H1 (cell line): Measurements from ENCODE around the gene FLT1. TPM values are rescaled to one million over a fixed set of nuclear protein-coding genes. Genes with fewer than 3 reads are reported as not detected.

Experiments
- CTCF ChIA-PET: fragments of 300-600 bp; sonication (Branson Sonifier 250); formaldehyde crosslinking; loops from one replicate; lab custom pipeline; 2021; ENCODE audit not compliant: partially characterized antibody; lab: Charles Lee
- POLR2A ChIA-PET: fragments of 300-600 bp; sonication (Branson Sonifier 250); formaldehyde crosslinking; loops from one replicate; lab custom pipeline; 2021; ENCODE audit warnings: inconsistent platforms; ENCODE audit not compliant: partially characterized antibody; lab: Charles Lee
- DNase-seq, 2 experiments: peaks; one replicate each; pipeline versions ENCODE4 v3.0.0 to v3.0.0-alpha.2; 2010 to 2022; ENCODE audit warnings: low spot score in 2 of 2, low read depth in 1 of 2, mixed read lengths in 1 of 2
- FAIRE-seq: peaks from 2 replicates; lab custom pipeline; 2011; peaks lifted over from hg19 to GRCh38; lab: Jason Lieb, UNC
- H2AFZ ChIP-seq: 2 replicates; pipeline ENCODE4 v1.8.1; 2012; ENCODE audit warnings: low read length, inconsistent platforms
- H2AK5ac ChIP-seq: 2 replicates; pipeline ENCODE4 v1.6.1; 2013; ENCODE audit warnings: low read depth, low read length
- H2BK120ac ChIP-seq: replicated peaks from 2 replicates; pipeline ENCODE3; 2013; ENCODE audit warnings: low read depth, low read length, inconsistent platforms
- H2BK12ac ChIP-seq: 2 replicates; pipeline ENCODE4 v1.6.1; 2013; ENCODE audit warnings: low read depth, low read length
- H2BK15ac ChIP-seq: 2 replicates; pipeline ENCODE4 v1.6.1; 2013; ENCODE audit warnings: low read length
- H2BK20ac ChIP-seq: 2 replicates; pipeline ENCODE4 v1.6.1; 2013; ENCODE audit warnings: low read length
- H2BK5ac ChIP-seq: 2 replicates; pipeline ENCODE4 v1.6.1; 2013; ENCODE audit warnings: low read depth, low read length
- H3K14ac ChIP-seq: 2 replicates; pipeline ENCODE4 v1.6.1; 2013; ENCODE audit warnings: inconsistent platforms; ENCODE audit not compliant: insufficient read length
- H3K18ac ChIP-seq: 2 replicates; pipeline ENCODE4 v1.6.1; 2013; ENCODE audit warnings: low read length; ENCODE audit errors: extremely low read depth
- H3K23ac ChIP-seq: 2 replicates; pipeline ENCODE4 v1.6.1; 2013; ENCODE audit warnings: inconsistent platforms; ENCODE audit not compliant: insufficient read length
- H3K23me2 ChIP-seq: 2 replicates; pipeline ENCODE4 v1.6.1; 2013; ENCODE audit warnings: low read depth, low read length
- H3K27ac ChIP-seq: 2 replicates; pipeline ENCODE4 v1.6.1; 2011; ENCODE audit warnings: low read depth, low read length, inconsistent platforms
- H3K27me3 ChIP-seq, 4 experiments: replicated peaks in 1 of 4; 1 replicate in 1 of 4; 2 replicates in 3 of 4; pipeline versions ENCODE4 v1.6.1 to v1.8.1; 2011 to 2013; ENCODE audit warnings: low read length in 3 of 4, mild to moderate bottlenecking in 3 of 4, inconsistent platforms in 2 of 4, mixed read lengths in 2 of 4, moderate library complexity in 1 of 4; ENCODE audit not compliant: control insufficient read depth in 3 of 4, insufficient read depth in 3 of 4; ENCODE audit errors: extremely low read depth in 1 of 4
- H3K36me3 ChIP-seq, 4 experiments: 2 replicates each; pipeline versions ENCODE4 v1.6.1 to v1.8.1; 2011 to 2013; ENCODE audit warnings: mild to moderate bottlenecking in 4 of 4, low read length in 3 of 4, moderate library complexity in 2 of 4, control low read depth in 1 of 4, inconsistent platforms in 1 of 4; ENCODE audit not compliant: insufficient read depth in 4 of 4, control insufficient read depth in 2 of 4
- H3K4ac ChIP-seq: replicated peaks from 2 replicates; pipeline ENCODE3; 2013; ENCODE audit warnings: low read length, low read depth, mixed read lengths, inconsistent platforms; ENCODE audit not compliant: insufficient read length
- H3K4me1 ChIP-seq, 4 experiments: replicated peaks in 1 of 4; 1 replicate in 1 of 4; 2 replicates in 3 of 4; pipeline versions ENCODE4 v1.6.1 to v1.8.1; 2011 to 2013; ENCODE audit warnings: low read length in 3 of 4, inconsistent platforms in 2 of 4, mixed read lengths in 1 of 4; ENCODE audit not compliant: insufficient read depth in 4 of 4, control insufficient read depth in 3 of 4
- H3K4me2 ChIP-seq, 2 experiments: 2 replicates each; pipeline versions ENCODE4 v1.6.1 to v1.8.1; 2011 to 2013; ENCODE audit warnings: low read depth in 2 of 2, low read length in 2 of 2, control low read depth in 1 of 2, inconsistent platforms in 1 of 2, mild to moderate bottlenecking in 1 of 2; ENCODE audit not compliant: insufficient read depth in 1 of 2
- H3K4me3 ChIP-seq, 4 experiments: fragments of 200-600, 300-600 bp in 1 of 4; sonication (generic), shearing (Covaris generic), sonication (Bioruptor Twin) in 1 of 4; 2 replicates each; pipeline versions ENCODE4 v1.5.1 to v1.8.1; 2011 to 2016; ENCODE audit warnings: low read length in 4 of 4, low read depth in 3 of 4, control low read depth in 2 of 4, inconsistent platforms in 2 of 4, mild to moderate bottlenecking in 2 of 4, mixed read lengths in 1 of 4, moderate library complexity in 1 of 4; ENCODE audit not compliant: insufficient read depth in 2 of 4; ENCODE audit errors: extremely low read depth in 1 of 4
- H3K56ac ChIP-seq: replicated peaks from 2 replicates; pipeline ENCODE3; 2013; ENCODE audit warnings: low read depth, mild to moderate bottlenecking, mixed read lengths, low read length, inconsistent platforms; ENCODE audit not compliant: insufficient read length
- H3K79me1 ChIP-seq: 2 replicates; pipeline ENCODE4 v1.6.1; 2013; ENCODE audit warnings: low read depth, low read length, control low read depth
- H3K79me2 ChIP-seq, 2 experiments: 2 replicates each; pipeline versions ENCODE4 v1.6.1 to v1.8.1; 2012 to 2013; ENCODE audit warnings: low read length in 2 of 2, mild to moderate bottlenecking in 2 of 2, inconsistent platforms in 1 of 2; ENCODE audit not compliant: insufficient read depth in 2 of 2, control insufficient read depth in 1 of 2
- H3K9ac ChIP-seq, 4 experiments: replicated peaks in 1 of 4; 1 replicate in 1 of 4; 2 replicates in 3 of 4; pipeline versions ENCODE4 v1.6.1 to v1.8.1; 2011 to 2013; ENCODE audit warnings: low read depth in 3 of 4, low read length in 3 of 4, control low read depth in 2 of 4, mild to moderate bottlenecking in 2 of 4, moderate library complexity in 2 of 4, inconsistent platforms in 1 of 4; ENCODE audit errors: extremely low read depth in 1 of 4
- H3K9me3 ChIP-seq, 2 experiments: 2 replicates each; pipeline versions ENCODE4 v1.6.1 to v1.8.1; 2012 to 2013; ENCODE audit warnings: mild to moderate bottlenecking in 2 of 2, moderate library complexity in 2 of 2, control low read depth in 1 of 2, inconsistent platforms in 1 of 2, low read depth in 1 of 2, low read length in 1 of 2, mixed read lengths in 1 of 2; ENCODE audit not compliant: insufficient read depth in 2 of 2
- H4K20me1 ChIP-seq, 2 experiments: replicated peaks in 1 of 2; 2 replicates each; pipeline versions ENCODE3 to v1.8.1; 2011 to 2013; ENCODE audit warnings: inconsistent platforms in 2 of 2, low read length in 2 of 2, mild to moderate bottlenecking in 1 of 2; ENCODE audit not compliant: insufficient read depth in 2 of 2, control insufficient read depth in 1 of 2
- H4K5ac ChIP-seq: 2 replicates; pipeline ENCODE4 v1.6.1; 2013; ENCODE audit warnings: low read length, low read depth, mixed read lengths, inconsistent platforms; ENCODE audit not compliant: insufficient read length
- H4K8ac ChIP-seq: 2 replicates; pipeline ENCODE4 v1.8.0; 2013; ENCODE audit warnings: mild to moderate bottlenecking, moderate library complexity, low read length, inconsistent platforms; ENCODE audit not compliant: insufficient read depth; ENCODE audit errors: extremely low read depth
- H4K91ac ChIP-seq: replicated peaks from 2 replicates; pipeline ENCODE3; 2013; ENCODE audit warnings: low read length, mixed read lengths, inconsistent platforms; ENCODE audit not compliant: insufficient read length
- RAD21 ChIP-seq, 2 experiments: IDR thresholded peaks in 1 of 2; conservative IDR thresholded peaks in 1 of 2; 2 replicates each; pipeline ENCODE4 v1.6.1; 2011; ENCODE audit warnings: low read depth in 2 of 2, low read length in 2 of 2, improper control_type of control experiment in 1 of 2, inconsistent platforms in 1 of 2, mild to moderate bottlenecking in 1 of 2, moderate library complexity in 1 of 2
- SIN3A ChIP-seq, 2 experiments: IDR thresholded peaks in 1 of 2; conservative IDR thresholded peaks in 1 of 2; 2 replicates each; pipeline ENCODE4 v1.6.1; 2011 to 2012; ENCODE audit warnings: low read length in 2 of 2, improper control_type of control experiment in 1 of 2, low read depth in 1 of 2, mild to moderate bottlenecking in 1 of 2
- WGBS, 2 experiments: shearing (Covaris generic) in 1 of 2; methylation state at CpG; one replicate each; pipeline versions ENCODE4 v1.1.6 to v1.1.7; 2013 to 2015; ENCODE audit warnings: low lambda C conversion rate in 2 of 2, mixed read lengths in 2 of 2, inconsistent platforms in 1 of 2, low coverage in 1 of 2, missing lambda C conversion rate in 1 of 2; ENCODE audit not compliant: insufficient replicate concordance in 2 of 2, insufficient coverage in 1 of 2, insufficient read length in 1 of 2; ENCODE audit errors: extremely low coverage in 1 of 2, missing lambda C conversion rate in 1 of 2; 5-methylcytosine and 5-hydroxymethylcytosine counted together
- polyA plus RNA-seq, 7 experiments: library from polyadenylated mRNA; depleted of rRNA in 3 of 7; stranded (reverse) in 5 of 7; unstranded in 2 of 7; fragments of >200 nt in 5 of 7; fragments of 200-250 nt in 2 of 7; gene quantifications; 1 replicate in 5 of 7; 2 replicates in 1 of 7; 4 replicates in 1 of 7; pipeline versions ENCODE4 v1.2.1 to v1.2.3, GENCODE V29; 2011 to 2013; ENCODE audit warnings: missing spikeins in 2 of 7, mixed read lengths in 2 of 7
- total RNA-seq: library from RNA; stranded (reverse); fragmentation: NEBNext Ultra II Directional; extraction: Animal tissue kit (Norgen Biotek cat#: 25700); gene quantifications from 2 replicates; pipeline ENCODE4 v1.2.1, GENCODE V29; 2021
- TF ChIP-seq, protein P1 (sequence below), 3 experiments: IDR thresholded peaks; 1 replicate in 2 of 3; 2 replicates in 1 of 3; pipeline versions ENCODE4 v1.5.1 to v1.6.1; 2011; ENCODE audit warnings: low read length in 3 of 3, mild to moderate bottlenecking in 3 of 3, inconsistent platforms in 2 of 3, low read depth in 1 of 3, moderate library complexity in 1 of 3; ENCODE audit not compliant: insufficient read depth in 1 of 3; ENCODE audit errors: control extremely low read depth in 1 of 3

FLT1 gene
- total and polyA plus RNA-seq, 2 of the 8 experiments (the other 6 are each of a cell fraction or from before 2014, with no cell fraction given): 19.7 to 90.2 TPM

DNA sequence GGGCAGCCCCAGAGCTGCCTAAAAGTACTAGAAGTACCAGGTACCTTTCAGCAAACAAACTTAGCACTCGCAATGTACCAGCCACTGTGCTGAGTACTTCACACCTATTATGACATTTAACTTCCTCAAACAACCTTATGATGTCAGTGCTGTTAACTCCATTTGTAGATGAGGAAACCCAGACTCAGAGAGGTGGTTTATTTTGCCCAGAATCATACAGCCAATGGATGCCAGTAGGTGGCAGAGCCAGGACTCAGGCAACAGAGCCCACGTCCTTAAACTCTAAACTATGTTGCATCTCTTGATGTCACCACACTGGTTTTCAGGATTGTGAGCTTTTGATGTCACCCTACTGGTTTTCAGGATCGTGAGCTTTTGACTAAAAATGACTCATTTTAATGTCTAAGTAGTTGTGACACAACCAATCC is 78.9 kb downstream of the FLT1 start:
- Histone ChIP-seq H3K27ac (no peak overlapping the region), H3K56ac (no peak overlapping the region), H3K18ac (no peak overlapping the region), H2BK120ac (no peak overlapping the region), H3K4me2 (no peak overlapping the region), H3K23me2 (no peaks in the 10 kb centered on the region), H3K27me3 (no peaks in the 10 kb centered on the region), H4K20me1 (no peaks in the 10 kb centered on the region), H3K14ac (no peak overlapping the region), H3K9me3 (no peaks in the 10 kb centered on the region), H2AFZ (no peak overlapping the region), H3K4me1 (no peaks in the 10 kb centered on the region), H3K4me3 (no peak overlapping the region), H2BK12ac (no peak overlapping the region), H3K23ac (no peak overlapping the region), H4K5ac (no peak overlapping the region), H2BK15ac (no peak overlapping the region), H4K8ac (no peak overlapping the region), H3K4ac (no peak overlapping the region), H3K9ac (no peak overlapping the region), H4K91ac (no peak overlapping the region), H2BK20ac (no peak overlapping the region), H3K79me2 (peaks cover 0 to 32% of the 10 kb centered on the region in 2 experiments; a peak in 2 of 4 replicates), H2BK5ac (no peak overlapping the region), H3K79me1 (no peaks in the 10 kb centered on the region; the same call in 1 of the 2 replicates), H2AK5ac (no peak overlapping the region), H3K36me3 (peaks cover 0 to 29% (median 11%) of the 10 kb centered on the region in 4 experiments; a peak in 5 of 8 replicates)
- TF ChIP-seq, protein P1, sequence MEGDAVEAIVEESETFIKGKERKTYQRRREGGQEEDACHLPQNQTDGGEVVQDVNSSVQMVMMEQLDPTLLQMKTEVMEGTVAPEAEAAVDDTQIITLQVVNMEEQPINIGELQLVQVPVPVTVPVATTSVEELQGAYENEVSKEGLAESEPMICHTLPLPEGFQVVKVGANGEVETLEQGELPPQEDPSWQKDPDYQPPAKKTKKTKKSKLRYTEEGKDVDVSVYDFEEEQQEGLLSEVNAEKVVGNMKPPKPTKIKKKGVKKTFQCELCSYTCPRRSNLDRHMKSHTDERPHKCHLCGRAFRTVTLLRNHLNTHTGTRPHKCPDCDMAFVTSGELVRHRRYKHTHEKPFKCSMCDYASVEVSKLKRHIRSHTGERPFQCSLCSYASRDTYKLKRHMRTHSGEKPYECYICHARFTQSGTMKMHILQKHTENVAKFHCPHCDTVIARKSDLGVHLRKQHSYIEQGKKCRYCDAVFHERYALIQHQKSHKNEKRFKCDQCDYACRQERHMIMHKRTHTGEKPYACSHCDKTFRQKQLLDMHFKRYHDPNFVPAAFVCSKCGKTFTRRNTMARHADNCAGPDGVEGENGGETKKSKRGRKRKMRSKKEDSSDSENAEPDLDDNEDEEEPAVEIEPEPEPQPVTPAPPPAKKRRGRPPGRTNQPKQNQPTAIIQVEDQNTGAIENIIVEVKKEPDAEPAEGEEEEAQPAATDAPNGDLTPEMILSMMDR (IDR thresholded peaks at IDR 0.05; ENCODE audit: control extremely low read depth in 1 of 3, insufficient read depth in 1 of 3, low read depth in 1 of 3, low read length in 3 of 3): peak in 2 of 3 experiments; percentile 2 to 6; a peak in 1 of 4 replicates
- TF ChIP-seq RAD21 (IDR thresholded peaks at IDR 0.05 in 1 of 2, conservative IDR thresholded peaks at IDR 0.05 in 1 of 2; ENCODE audit: low read depth in 2 of 2, low read length in 2 of 2) (0 out of 4 replicates have a peak, but pooled peaks have one; percentile 1 to 7), SIN3A (conservative IDR thresholded peaks at IDR 0.05 in 1 of 2, IDR thresholded peaks at IDR 0.05 in 1 of 2; ENCODE audit: low read depth in 1 of 2, low read length in 2 of 2) (no peak)
- DNase-seq (no peak), FAIRE-seq (peak; percentile 19)
- POLR2A ChIA-PET: interaction anchor here (0.8 to 1.2 kb wide), 2 partner anchors 10 to 15 kb away, joined by 3 read pairs; no protein-coding TSS in a partner anchor
- 81% methylated on average over 3 of the region's 3 CpGs; no CpG with 5 or more reads in 1 of the 2 experiments for WGBS, 2 experiments
- CTCF ChIA-PET: interaction anchor here (1.0 kb wide), 1 partner anchor 77 kb away, joined by 3 read pairs; no protein-coding TSS in a partner anchor
